NB4 (cell line): ENCODE measurements around the gene STK39.

Experiments
- DNase-seq: peaks from one replicate; pipeline ENCODE4 v3.0.0; 2010; ENCODE audit warnings: low read depth
- H3K4me3 ChIP-seq: one replicate; pipeline ENCODE4 v1.5.1; 2011; ENCODE audit warnings: mild to moderate bottlenecking, low read depth, low read length, moderate library complexity
- MYC ChIP-seq: IDR thresholded peaks from 2 replicates; pipeline ENCODE4 v1.6.1; 2011; ENCODE audit warnings: low read depth, low read length
- POLR2A ChIP-seq: IDR thresholded peaks from 2 replicates; pipeline ENCODE4 v1.6.1; 2011; ENCODE audit warnings: mild to moderate bottlenecking; ENCODE audit not compliant: insufficient read length; ENCODE audit errors: extremely low read depth
- TF ChIP-seq, protein P1 (sequence below): IDR thresholded peaks from 2 replicates; pipeline ENCODE4 v1.6.1; 2011; ENCODE audit warnings: low read depth, low read length
- TF ChIP-seq, protein P2 (sequence below): IDR thresholded peaks from one replicate; pipeline ENCODE4 v1.5.1; 2012; ENCODE audit warnings: low read depth, low read length

The STK39 gene

DNA sequence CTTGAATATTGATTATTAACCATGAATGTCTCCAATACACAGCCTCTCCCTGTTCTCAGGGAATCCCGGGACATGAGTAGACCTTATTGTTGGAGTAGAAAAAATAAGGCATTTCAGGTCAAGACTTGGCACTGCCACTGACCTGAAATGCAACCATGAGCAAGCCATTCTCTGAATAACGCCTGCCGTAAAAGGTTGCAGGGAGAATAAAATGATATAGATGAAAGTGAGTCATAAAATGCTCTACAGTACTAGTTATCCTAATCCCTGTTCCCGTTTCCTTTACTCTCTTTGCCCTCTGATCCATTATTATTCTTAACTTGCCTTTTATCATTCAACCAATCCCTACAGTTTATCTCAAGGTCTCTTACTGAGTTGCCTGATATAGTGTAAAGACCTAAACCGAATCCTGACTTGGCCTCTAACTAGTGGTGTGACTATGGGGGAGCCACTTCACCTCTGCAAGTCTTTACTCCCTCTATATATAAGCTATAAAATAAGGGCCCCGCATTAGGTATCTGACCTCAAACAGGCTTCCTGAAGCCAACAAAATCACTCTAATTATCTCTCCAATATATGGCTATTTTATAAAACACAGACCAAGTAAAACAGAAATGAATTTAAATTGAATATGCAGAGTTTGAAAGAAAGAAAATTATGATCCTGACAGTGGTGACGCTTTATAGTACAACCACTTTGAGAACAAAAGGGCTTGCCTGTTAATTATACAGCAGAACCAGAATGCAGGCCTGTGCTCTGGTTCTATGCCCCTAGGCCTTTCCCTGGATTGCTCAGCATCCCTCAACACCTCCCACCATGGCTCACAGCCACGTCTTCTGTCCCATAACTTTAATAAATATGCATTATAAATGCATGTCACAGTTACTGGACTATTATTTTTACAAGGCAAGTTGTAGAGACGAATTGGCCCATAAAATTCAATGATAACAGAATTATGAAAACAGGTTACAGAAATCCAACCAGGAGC is 183.1 kb downstream of the STK39 start:
- H3K4me3 ChIP-seq, result no peak overlapping the region
- DNase-seq, result no peak
- TF ChIP-seq POLR2A (no peak), MYC (no peak)
- TF ChIP-seq, protein P1, sequence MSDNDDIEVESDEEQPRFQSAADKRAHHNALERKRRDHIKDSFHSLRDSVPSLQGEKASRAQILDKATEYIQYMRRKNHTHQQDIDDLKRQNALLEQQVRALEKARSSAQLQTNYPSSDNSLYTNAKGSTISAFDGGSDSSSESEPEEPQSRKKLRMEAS, result no peak
- TF ChIP-seq, protein P2, sequence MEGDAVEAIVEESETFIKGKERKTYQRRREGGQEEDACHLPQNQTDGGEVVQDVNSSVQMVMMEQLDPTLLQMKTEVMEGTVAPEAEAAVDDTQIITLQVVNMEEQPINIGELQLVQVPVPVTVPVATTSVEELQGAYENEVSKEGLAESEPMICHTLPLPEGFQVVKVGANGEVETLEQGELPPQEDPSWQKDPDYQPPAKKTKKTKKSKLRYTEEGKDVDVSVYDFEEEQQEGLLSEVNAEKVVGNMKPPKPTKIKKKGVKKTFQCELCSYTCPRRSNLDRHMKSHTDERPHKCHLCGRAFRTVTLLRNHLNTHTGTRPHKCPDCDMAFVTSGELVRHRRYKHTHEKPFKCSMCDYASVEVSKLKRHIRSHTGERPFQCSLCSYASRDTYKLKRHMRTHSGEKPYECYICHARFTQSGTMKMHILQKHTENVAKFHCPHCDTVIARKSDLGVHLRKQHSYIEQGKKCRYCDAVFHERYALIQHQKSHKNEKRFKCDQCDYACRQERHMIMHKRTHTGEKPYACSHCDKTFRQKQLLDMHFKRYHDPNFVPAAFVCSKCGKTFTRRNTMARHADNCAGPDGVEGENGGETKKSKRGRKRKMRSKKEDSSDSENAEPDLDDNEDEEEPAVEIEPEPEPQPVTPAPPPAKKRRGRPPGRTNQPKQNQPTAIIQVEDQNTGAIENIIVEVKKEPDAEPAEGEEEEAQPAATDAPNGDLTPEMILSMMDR, result no peak

DNA sequence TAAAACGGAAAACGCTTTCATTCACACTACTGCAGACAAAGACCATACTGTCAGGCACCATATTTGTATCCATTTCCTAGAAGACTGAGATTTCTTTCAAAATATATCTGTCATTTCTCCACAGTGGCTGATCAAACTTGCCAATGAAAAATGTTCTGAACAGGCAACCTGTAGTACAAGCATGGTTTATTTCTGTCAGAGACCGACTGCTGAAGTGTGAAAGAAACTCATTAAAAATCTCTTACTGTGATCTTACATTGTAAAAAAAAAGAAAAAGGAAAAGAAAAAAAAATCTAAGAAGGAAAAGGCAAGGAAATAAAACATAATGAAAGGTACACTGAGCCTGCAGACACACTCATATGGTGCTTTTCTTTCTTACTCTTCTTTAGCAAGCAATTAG is 184.5 kb downstream of the STK39 start:
- H3K4me3 ChIP-seq, result no peak overlapping the region
- TF ChIP-seq, protein P1, result no peak
- TF ChIP-seq MYC, result no peak
- TF ChIP-seq, protein P2, result no peak
- no peak for TF ChIP-seq POLR2A
- no peak for DNase-seq

DNA sequence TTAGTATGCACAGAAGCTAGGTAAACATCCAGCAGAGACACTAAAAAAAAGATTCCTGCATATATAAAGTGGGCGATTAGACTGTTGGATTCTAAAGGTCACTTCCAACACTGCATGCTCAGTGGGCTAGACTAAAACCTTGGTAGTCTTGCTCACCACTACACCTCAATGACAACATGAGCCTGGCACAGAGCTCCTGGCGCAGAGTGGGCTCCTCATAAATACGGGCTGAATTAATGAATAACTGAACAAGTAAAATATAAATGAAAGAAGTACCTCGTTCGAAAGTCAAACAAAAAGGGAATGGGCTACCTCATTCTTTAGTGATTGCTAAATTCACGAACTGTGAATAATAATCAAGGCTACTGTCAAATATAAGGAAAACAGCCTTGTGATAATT is 185.3 kb downstream of the STK39 start:
- H3K4me3 ChIP-seq, result no peak overlapping the region
- no peak for DNase-seq
- TF ChIP-seq POLR2A (no peak), MYC (no peak)
- TF ChIP-seq, protein P2, result no peak
- TF ChIP-seq, protein P1, result no peak

DNA sequence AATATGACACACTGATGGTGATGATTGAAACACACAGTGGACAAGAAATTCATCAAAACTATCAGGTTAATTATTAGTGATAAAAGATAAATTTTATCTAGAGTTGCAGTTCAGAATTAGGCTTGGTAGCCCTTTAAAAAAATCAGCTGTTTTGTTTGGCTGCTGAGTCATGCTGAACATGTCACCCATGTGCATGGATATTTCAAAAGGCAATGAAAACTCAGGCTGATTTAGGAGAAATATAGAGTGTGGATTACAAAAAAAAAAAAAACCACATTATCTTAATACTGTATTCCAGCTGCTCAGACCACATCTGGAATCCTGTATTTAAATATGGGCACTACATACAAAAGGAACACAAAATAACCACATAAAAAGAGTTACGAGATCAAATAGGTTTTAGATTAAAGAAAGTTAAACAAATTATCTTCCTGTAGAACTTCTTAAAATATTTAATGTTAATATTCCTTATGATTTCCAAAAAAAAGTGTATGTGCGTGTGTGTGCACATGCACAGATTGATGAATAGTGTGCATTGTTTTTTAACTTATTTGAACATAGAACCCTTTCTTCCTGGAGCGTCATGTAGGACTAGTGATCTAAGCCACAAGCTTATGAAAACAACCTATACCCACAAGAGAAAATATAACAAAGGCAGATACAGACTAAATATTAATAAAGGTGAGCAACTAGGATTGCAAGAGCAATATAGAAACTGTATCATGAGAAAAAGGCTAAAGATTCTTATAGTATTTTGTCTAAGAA is 186.2 kb downstream of the STK39 start:
- no peak for TF ChIP-seq POLR2A
- TF ChIP-seq, protein P1, result no peak
- TF ChIP-seq MYC, result no peak
- TF ChIP-seq, protein P2, result no peak
- H3K4me3 ChIP-seq, result no peak overlapping the region
- no peak for DNase-seq

DNA sequence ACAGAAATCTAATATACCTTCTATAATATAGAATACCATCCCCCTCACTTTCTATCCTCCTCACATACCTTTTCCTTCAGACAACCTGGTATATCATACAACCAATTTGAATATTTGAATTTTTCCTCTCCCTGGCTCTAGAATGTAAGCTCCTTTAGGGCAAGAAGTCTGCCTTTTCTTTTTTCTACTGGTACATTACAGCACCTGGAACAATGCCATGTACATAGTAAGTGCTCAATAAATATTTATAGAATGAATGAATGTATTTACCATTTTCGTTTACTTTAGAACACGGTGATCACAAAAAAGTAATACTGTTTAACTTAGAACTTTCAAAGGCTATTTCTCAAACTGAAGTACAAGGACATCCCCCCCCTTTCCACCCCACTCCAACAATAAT is 187.6 kb downstream of the STK39 start:
- DNase-seq, result no peak
- H3K4me3 ChIP-seq, result no peak overlapping the region
- no peak for TF ChIP-seq MYC
- TF ChIP-seq, protein P2, result no peak
- TF ChIP-seq, protein P1, result no peak
- TF ChIP-seq POLR2A, result no peak
